Ascending aorta (tissue), 2 donors: ENCODE results near the gene PTPRN2. TPM values are rescaled to one million over a fixed set of nuclear protein-coding genes. Genes with fewer than 3 reads are reported as not detected.

Experiments
- DNase-seq, 2 donors: peaks; one replicate each; pipeline ENCODE4 v3.0.0-alpha.2; 2019; ENCODE audit warnings: low spot score in 2 of 2
- H3K27ac ChIP-seq, 2 donors: fragments of 200-600 bp; sonication (generic); one replicate each; pipeline ENCODE4 v1.5.1; 2016 to 2017; ENCODE audit warnings: mild to moderate bottlenecking in 1 of 2
- H3K27me3 ChIP-seq: fragments of 200-600 bp; sonication (generic); one replicate; pipeline ENCODE4 v1.5.1; 2017
- H3K36me3 ChIP-seq, 2 donors: fragments of 200-600 bp; sonication (generic); one replicate each; pipeline ENCODE4 v1.5.1; 2016
- H3K4me1 ChIP-seq, 2 donors: fragments of 200-600 bp; sonication (generic); one replicate each; pipeline ENCODE4 v1.5.1; 2016 to 2017; ENCODE audit warnings: mild to moderate bottlenecking in 1 of 2
- H3K4me3 ChIP-seq, 2 donors: fragments of 200-600 bp; sonication (generic); one replicate each; pipeline ENCODE4 v1.5.1; 2016 to 2017; ENCODE audit warnings: mild to moderate bottlenecking in 1 of 2
- H3K9me3 ChIP-seq, 2 donors: fragments of 200-600 bp; sonication (generic); one replicate each; pipeline ENCODE4 v1.5.1; 2016
- CTCF ChIP-seq, 3 experiments: fragments of 200-600 bp in 2 of 3; fragments of 450-650 bp in 1 of 3; sonication (generic) in 2 of 3; IDR thresholded peaks; one replicate each; pipeline ENCODE4 v1.5.1; 2016 to 2019; ENCODE audit warnings: antibody characterized with exemption in 3 of 3, mild to moderate bottlenecking in 1 of 3, moderate library complexity in 1 of 3
- intact Hi-C: fragments of 100-400 bp; cut with DNase I; formaldehyde crosslinking; loops from one replicate; pipeline ENCODE4 v1.15.1; 2023
- total RNA-seq: library from RNA; depleted of rRNA; stranded (reverse); fragments of >200 nt; gene quantifications from one replicate; pipeline ENCODE4 v1.1.0, GENCODE V29; 2016

The PTPRN2 gene
- total RNA-seq, 1 donor from 2014 or later: 7.3 TPM

GRCh38 chr7:157809154-157809862 is 778.3 kb downstream of the PTPRN2 start:
- no peak for DNase-seq
- Histone ChIP-seq H3K27me3 (no peaks in the 10 kb centered on the region), H3K36me3 (no peaks in the 10 kb centered on the region), H3K4me1 (no peaks in the 10 kb centered on the region), H3K9me3 (no peaks in the 10 kb centered on the region), H3K4me3 (no peak overlapping the region), H3K27ac (no peak overlapping the region)
- intact Hi-C loops: no loop called here
- no peak for TF ChIP-seq CTCF (IDR thresholded peaks at IDR 0.05)

DNA sequence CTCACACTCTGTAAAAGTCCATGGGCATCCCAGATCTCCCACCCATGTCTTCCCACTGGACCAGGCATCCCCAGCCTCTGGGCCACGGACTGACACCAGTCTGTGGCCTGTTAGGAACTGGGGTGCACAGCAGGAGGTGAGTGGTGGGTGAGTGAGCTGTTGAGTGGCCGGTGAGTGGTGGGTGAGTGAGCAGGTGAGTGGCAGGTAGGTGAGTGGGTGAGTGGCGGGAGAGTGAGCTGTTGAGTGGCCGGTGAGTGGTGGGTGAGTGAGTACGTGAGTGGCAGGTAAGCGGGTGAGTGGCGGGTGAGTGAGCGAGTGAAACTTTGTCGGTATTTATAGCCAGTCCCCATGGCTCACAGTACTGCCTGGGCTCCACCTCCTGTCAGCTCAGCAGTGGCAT is 779.6 kb downstream of the PTPRN2 start:
- intact Hi-C loops: no loop called here
- no peaks in the 10 kb centered on the region for H3K27me3 ChIP-seq
- no peak for DNase-seq
- no peaks in the 10 kb centered on the region for H3K36me3 ChIP-seq
- H3K4me1 ChIP-seq: no peaks in the 10 kb centered on the region
- no peak overlapping the region for H3K27ac ChIP-seq
- no peak overlapping the region for H3K4me3 ChIP-seq
- no peak for TF ChIP-seq CTCF (IDR thresholded peaks at IDR 0.05)
- H3K9me3 ChIP-seq: no peaks in the 10 kb centered on the region

- H3K27ac ChIP-seq: no peak overlapping the region
- intact Hi-C loops: no loop called here
These were observed 780.1 kb downstream of the PTPRN2 start for GRCh38 chr7:157807510-157807909.

DNA sequence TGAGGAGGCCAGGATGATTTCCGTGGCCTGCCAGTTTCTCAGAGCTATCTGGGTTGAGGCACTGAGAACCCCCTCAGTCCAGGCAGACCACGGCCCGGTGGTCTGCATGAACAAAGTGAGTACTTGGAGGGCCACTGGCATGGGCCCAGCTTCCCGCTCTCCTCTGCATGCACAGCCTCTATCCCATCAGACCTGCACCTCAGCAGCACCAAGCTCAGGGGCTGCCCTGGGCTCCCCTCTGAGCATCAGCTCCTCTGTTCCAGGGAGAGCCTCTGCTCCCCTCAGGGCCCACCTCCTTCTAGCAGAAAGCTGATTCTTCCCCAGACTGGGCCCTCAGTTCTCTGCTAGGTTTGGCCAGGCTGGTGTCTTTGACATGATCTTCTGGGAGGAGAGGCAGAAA is 780.9 kb downstream of the PTPRN2 start:
- no peaks in the 10 kb centered on the region for H3K36me3 ChIP-seq
- TF ChIP-seq CTCF (IDR thresholded peaks at IDR 0.05): no peak
- H3K27ac ChIP-seq: no peak overlapping the region
- intact Hi-C loops: no loop called here
- H3K4me3 ChIP-seq: no peak overlapping the region
- no peaks in the 10 kb centered on the region for H3K27me3 ChIP-seq
- H3K9me3 ChIP-seq: no peaks in the 10 kb centered on the region
- no peaks in the 10 kb centered on the region for H3K4me1 ChIP-seq
- no peak for DNase-seq

More at GRCh38 chr7:157807510-157807909, 780.1 kb downstream of the PTPRN2 start:
- Histone ChIP-seq H3K27me3 (no peaks in the 10 kb centered on the region), H3K4me1 (no peaks in the 10 kb centered on the region), H3K4me3 (no peak overlapping the region), H3K36me3 (no peaks in the 10 kb centered on the region), H3K9me3 (no peaks in the 10 kb centered on the region)
- DNase-seq: no peak
- no peak for TF ChIP-seq CTCF (IDR thresholded peaks at IDR 0.05)

GRCh38 chr7:157805713-157806112 is 781.9 kb downstream of the PTPRN2 start:
- Histone ChIP-seq H3K27me3 (no peaks in the 10 kb centered on the region), H3K4me1 (no peaks in the 10 kb centered on the region), H3K4me3 (no peak overlapping the region), H3K9me3 (no peaks in the 10 kb centered on the region), H3K36me3 (no peaks in the 10 kb centered on the region), H3K27ac (no peak overlapping the region)
- intact Hi-C loops: no loop called here
- DNase-seq: no peak
- no peak for TF ChIP-seq CTCF (IDR thresholded peaks at IDR 0.05)

DNA sequence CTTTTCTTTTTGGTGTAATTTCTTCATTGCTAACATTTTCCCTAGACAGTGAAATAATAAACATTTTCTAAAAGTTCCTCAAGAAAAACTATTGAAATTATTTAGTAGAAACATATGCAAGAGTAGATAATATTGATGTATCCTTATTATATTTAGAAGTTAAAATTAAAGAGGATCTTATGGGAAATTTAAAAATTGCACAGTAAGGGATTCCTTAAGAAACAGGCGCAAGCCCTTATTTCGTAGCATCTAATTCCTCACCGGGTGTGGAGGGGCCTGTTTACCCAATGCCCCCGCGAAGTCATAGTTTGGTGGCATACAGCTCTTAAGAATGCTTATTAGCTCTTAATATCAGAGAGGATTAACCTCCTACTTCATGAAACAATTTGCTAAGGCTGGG is 783.7 kb downstream of the PTPRN2 start:
- intact Hi-C loops: no loop called here
- no peak for TF ChIP-seq CTCF (IDR thresholded peaks at IDR 0.05)
- no peaks in the 10 kb centered on the region for H3K4me1 ChIP-seq
- H3K36me3 ChIP-seq: no peaks in the 10 kb centered on the region
- H3K27ac ChIP-seq: no peak overlapping the region
- no peaks in the 10 kb centered on the region for H3K27me3 ChIP-seq
- no peak for DNase-seq
- no peak overlapping the region for H3K4me3 ChIP-seq
- H3K9me3 ChIP-seq: no peaks in the 10 kb centered on the region
